ENCODE measurements around the gene PDPK1.
"Not testable (repeated sequence)": the region's sequence is repeated elsewhere in the genome, so short reads cannot be mapped to it uniquely, and the experiment has no call there.

- TF ChIP-seq, protein P1, sequence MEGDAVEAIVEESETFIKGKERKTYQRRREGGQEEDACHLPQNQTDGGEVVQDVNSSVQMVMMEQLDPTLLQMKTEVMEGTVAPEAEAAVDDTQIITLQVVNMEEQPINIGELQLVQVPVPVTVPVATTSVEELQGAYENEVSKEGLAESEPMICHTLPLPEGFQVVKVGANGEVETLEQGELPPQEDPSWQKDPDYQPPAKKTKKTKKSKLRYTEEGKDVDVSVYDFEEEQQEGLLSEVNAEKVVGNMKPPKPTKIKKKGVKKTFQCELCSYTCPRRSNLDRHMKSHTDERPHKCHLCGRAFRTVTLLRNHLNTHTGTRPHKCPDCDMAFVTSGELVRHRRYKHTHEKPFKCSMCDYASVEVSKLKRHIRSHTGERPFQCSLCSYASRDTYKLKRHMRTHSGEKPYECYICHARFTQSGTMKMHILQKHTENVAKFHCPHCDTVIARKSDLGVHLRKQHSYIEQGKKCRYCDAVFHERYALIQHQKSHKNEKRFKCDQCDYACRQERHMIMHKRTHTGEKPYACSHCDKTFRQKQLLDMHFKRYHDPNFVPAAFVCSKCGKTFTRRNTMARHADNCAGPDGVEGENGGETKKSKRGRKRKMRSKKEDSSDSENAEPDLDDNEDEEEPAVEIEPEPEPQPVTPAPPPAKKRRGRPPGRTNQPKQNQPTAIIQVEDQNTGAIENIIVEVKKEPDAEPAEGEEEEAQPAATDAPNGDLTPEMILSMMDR (IDR thresholded peaks at IDR 0.05), result not testable (repeated sequence)
- TF ChIP-seq EP300 (IDR thresholded peaks at IDR 0.05), result not testable (repeated sequence)
These were observed 41.1 kb downstream of the PDPK1 start for GRCh38 chr16:2578905-2579304.

Data from gastroesophageal sphincter (tissue), 3 donors.